Pancreas (tissue), 10 donors: ENCODE results near the gene ATIC. TPM values are rescaled to one million over a fixed set of nuclear protein-coding genes. Genes with fewer than 3 reads are reported as not detected.

Source experiments
- ATAC-seq, 4 donors: fragments of 200-7000 bp; cut with Tn5 transposase; one replicate each; pipeline versions ENCODE4 v1.8.0 to v1.9.1; 2020; ENCODE audit warnings: mild to moderate bottlenecking in 4 of 4, moderate library complexity in 4 of 4
- DNase-seq, 6 donors: peaks; one replicate each; pipeline ENCODE4 v3.0.0-alpha.2; 2020
- FAIRE-seq: peaks from 2 replicates; lab custom pipeline; 2012; peaks lifted over from hg19 to GRCh38; lab: Jason Lieb, UNC
- H3K27ac ChIP-seq, 4 donors: fragments of 200-600 bp; sonication (generic); 1 replicate in 3 of 4; 2 replicates in 1 of 4; pipeline versions ENCODE4 v1.5.0 to v1.8.0; 2020
- H3K27me3 ChIP-seq, 4 donors: fragments of 200-600 bp; one replicate each; pipeline ENCODE4 v1.8.0; 2021
- H3K36me3 ChIP-seq, 3 donors: fragments of 200-600 bp; sonication (generic) in 1 of 3; one replicate each; pipeline versions ENCODE4 v1.5.0 to v1.8.0; 2020 to 2021
- H3K4me1 ChIP-seq, 3 donors: fragments of 200-600 bp; one replicate each; pipeline ENCODE4 v1.8.0; 2021
- H3K4me3 ChIP-seq, 4 donors: fragments of 200-600 bp; sonication (generic) in 2 of 4; one replicate each; pipeline versions ENCODE4 v1.5.0 to v1.8.0; 2020 to 2021
- H3K9me3 ChIP-seq, 4 donors: fragments of 200-600 bp; one replicate each; pipeline ENCODE4 v1.8.0; 2021
- WGBS, 2 donors: extraction: QIAGEN DNeasy Blood & Tissue Kit; methylation state at CpG; one replicate each; pipeline ENCODE4 v1.1.7; 2013; 5-methylcytosine and 5-hydroxymethylcytosine counted together
- intact Hi-C, 3 donors: fragments of 100-400 bp; cut with DNase I; formaldehyde crosslinking; loops; one replicate each; pipeline versions ENCODE4 v1.11.1 to v1.14.2; 2022
- polyA plus RNA-seq, 2 donors: library from polyadenylated mRNA; stranded (reverse); fragments of 200-250 nt; gene quantifications; one replicate each; pipeline ENCODE4 v1.2.3, GENCODE V29; 2013
- total RNA-seq, 6 donors: library from RNA; stranded (reverse); fragmentation: NEBNext Ultra II Directional in 4 of 6; extraction: Animal tissue kit (Norgen Biotek cat#: 25700) in 4 of 6; gene quantifications; one replicate each; pipeline versions ENCODE4 v1.2.1 to v1.2.4, GENCODE V29; 2021 to 2023
- TF ChIP-seq, protein P1 (sequence below), 4 donors: fragments of 200-600 bp; sonication (generic) in 3 of 4; IDR thresholded peaks; one replicate each; pipeline versions ENCODE4 v1.5.0 to v1.8.0; 2021; ENCODE audit warnings: antibody characterized with exemption in 4 of 4
- donor health status: healthy with polysubstance abuse.
- donor health status: DM: no; HTN: no; CAD: no; lungs with moderate emphysema.
- donor health status: DM: no; HTN: no; CAD: no.
- donor health status: control.
- donor health status: control.
- donor health status: Bipolar disorder and iron deficiency.
- donor health status: DM: yes; HTN: yes; CAD: no.
- donor health status: DM: no; HTN: no; CAD: no.
- donor health status: DM: no; HTN: no; CAD: no.
- donor health status: DM: yes; HTN: yes; CAD: no.

Gene ATIC
- total and polyA plus RNA-seq, 8 donors: 38.6 to 73.2 (median 45.6) TPM

DNA sequence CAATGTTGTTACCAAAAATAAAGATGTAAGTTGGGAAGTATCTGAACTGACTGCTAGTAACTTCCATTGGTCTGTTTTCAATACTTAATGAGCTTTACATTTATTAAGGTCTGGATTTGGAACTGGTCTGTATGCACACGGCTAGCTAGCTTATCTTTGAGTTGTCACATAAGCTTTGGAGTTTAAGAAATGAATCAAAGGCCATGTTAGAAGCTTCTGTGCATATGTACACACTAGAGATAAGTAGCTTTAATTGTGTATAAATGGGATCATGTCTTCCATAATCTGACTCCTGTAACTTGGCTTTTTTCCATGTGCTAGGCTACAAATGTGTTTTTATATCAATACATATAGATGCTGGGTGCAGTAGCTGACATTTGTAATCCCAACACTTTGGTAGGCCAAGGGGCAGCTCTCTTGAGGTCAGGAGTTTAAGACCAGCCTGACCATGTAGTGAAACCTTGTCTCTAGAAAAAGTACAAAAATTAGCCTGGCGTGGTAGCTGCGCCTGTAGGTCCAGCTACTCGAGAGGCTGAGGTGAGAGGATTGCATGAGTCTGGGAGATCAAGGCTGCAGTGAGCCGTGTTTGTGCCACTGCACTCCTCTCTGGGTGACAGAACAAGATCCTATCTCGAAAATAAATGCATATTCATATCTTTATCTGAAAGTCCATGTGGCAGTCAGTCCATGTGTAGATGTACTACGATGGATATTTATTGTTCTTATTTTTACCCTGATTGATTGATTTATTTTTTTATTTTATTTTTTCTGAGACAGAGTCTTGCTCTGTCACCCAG, 27.2 kb downstream of the ATIC start:
- Histone ChIP-seq H3K4me1 (no peaks in the 10 kb centered on the region), H3K27ac (no peak overlapping the region), H3K4me3 (no peak overlapping the region), H3K27me3 (no peaks in the 10 kb centered on the region), H3K9me3 (no peaks in the 10 kb centered on the region), H3K36me3 (peaks cover 7 to 46% (median 11%) of the 10 kb centered on the region in 3 donors)
- WGBS, 2 donors: 92 to 93% methylated on average over 7 of the region's 7 CpGs
- TF ChIP-seq, protein P1, sequence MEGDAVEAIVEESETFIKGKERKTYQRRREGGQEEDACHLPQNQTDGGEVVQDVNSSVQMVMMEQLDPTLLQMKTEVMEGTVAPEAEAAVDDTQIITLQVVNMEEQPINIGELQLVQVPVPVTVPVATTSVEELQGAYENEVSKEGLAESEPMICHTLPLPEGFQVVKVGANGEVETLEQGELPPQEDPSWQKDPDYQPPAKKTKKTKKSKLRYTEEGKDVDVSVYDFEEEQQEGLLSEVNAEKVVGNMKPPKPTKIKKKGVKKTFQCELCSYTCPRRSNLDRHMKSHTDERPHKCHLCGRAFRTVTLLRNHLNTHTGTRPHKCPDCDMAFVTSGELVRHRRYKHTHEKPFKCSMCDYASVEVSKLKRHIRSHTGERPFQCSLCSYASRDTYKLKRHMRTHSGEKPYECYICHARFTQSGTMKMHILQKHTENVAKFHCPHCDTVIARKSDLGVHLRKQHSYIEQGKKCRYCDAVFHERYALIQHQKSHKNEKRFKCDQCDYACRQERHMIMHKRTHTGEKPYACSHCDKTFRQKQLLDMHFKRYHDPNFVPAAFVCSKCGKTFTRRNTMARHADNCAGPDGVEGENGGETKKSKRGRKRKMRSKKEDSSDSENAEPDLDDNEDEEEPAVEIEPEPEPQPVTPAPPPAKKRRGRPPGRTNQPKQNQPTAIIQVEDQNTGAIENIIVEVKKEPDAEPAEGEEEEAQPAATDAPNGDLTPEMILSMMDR (IDR thresholded peaks at IDR 0.05): no peak
- intact Hi-C loops: no loop called here
- FAIRE-seq (no peak), ATAC-seq (no peak), DNase-seq (no peak)

DNA sequence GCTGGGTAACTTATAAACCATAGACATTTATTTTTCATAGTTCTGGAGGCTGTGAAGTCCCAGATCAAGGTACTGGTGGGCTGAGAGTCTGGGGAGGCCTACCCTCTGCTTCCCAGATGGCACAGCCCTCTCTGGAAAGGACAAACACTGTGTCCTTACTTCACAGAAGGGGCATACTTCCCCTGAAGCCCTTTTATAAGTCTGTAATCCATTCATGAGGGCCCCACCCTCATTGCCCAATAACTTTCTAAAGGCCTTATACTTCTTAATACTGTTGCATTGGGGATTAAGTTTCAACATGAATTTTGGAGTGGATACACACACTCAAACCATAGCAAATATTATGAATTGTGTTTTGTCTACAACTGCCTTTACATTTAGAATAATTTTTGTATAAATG, 36.0 kb downstream of the ATIC start:
- ATAC-seq (no peak), FAIRE-seq (no peak), DNase-seq (no peak)
- Histone ChIP-seq H3K4me1 (no peaks in the 10 kb centered on the region), H3K4me3 (no peak overlapping the region), H3K9me3 (no peaks in the 10 kb centered on the region), H3K27me3 (no peaks in the 10 kb centered on the region), H3K27ac (no peak overlapping the region), H3K36me3 (peaks cover 0 to 51% (median 15%) of the 10 kb centered on the region in 3 donors)
- intact Hi-C loops: no loop called here
- TF ChIP-seq, protein P1 (IDR thresholded peaks at IDR 0.05): no peak

- H3K4me1 ChIP-seq: no peaks in the 10 kb centered on the region
- H3K4me3 ChIP-seq: no peak overlapping the region
- peaks cover 0 to 17% (median 0%) of the 10 kb centered on the region in 3 donors for H3K36me3 ChIP-seq
- DNase-seq (no peak), ATAC-seq (no peak), FAIRE-seq (no peak)
- no peaks in the 10 kb centered on the region for H3K9me3 ChIP-seq
- 47 to 63% methylated on average over 4 of the region's 4 CpGs for WGBS, 2 donors
- H3K27ac ChIP-seq: no peak overlapping the region
- H3K27me3 ChIP-seq: no peaks in the 10 kb centered on the region
- intact Hi-C loops: no loop called here
- TF ChIP-seq, protein P1 (IDR thresholded peaks at IDR 0.05): no peak
Observed at GRCh38 chr2:215352602-215353001, 40.7 kb downstream of the ATIC start.

GRCh38 chr2:215354771-215355695, 43.2 kb downstream of the ATIC start:
- Histone ChIP-seq H3K27ac (no peak overlapping the region), H3K27me3 (no peaks in the 10 kb centered on the region), H3K36me3 (no peaks in the 10 kb centered on the region), H3K4me3 (no peak overlapping the region), H3K9me3 (no peaks in the 10 kb centered on the region), H3K4me1 (no peaks in the 10 kb centered on the region)
- TF ChIP-seq, protein P1 (IDR thresholded peaks at IDR 0.05): no peak
- WGBS, 2 donors: 87 to 89% methylated on average over 9 of the region's 9 CpGs
- no peak for DNase-seq
- no peak for FAIRE-seq
- ATAC-seq: no peak
- intact Hi-C loops: no loop called here
